Measurements from ENCODE around the gene DCAF10. TPM values are rescaled to one million over a fixed set of nuclear protein-coding genes. Genes with fewer than 3 reads are reported as not detected.
"Not testable (repeated sequence)": the region's sequence is repeated elsewhere in the genome, so short reads cannot be mapped to it uniquely, and the experiment has no call there.

Gene DCAF10
- total RNA-seq, 1 donor from 2014 or later: 22.3 TPM

- ATAC-seq: peak; percentile 96
- intact Hi-C loops (cut with DNase I): loop anchor here (2.0 to 10.0 kb wide), 4 partner anchors 16 to 610 kb away; partner anchors contain the start of genes ALDH1B1, DCAF10, FBXO10 and TOMM5
These were observed 15.7 kb upstream of the DCAF10 start, which contains the start of gene EXOSC3 for GRCh38 chr9:37784616-37785483. Gene EXOSC3, minus strand, starts transcription at chr9:37785064. Its CDS starts 20 bp downstream, at chr9:37785044.

GRCh38 chr9:37787059-37787458, 13.5 kb upstream of the DCAF10 start:
- intact Hi-C loops (cut with DNase I): loop anchor here (5.0 to 10.0 kb wide), 2 partner anchors 210 to 608 kb away; partner anchors contain the start of genes ALDH1B1 and FBXO10
- ATAC-seq: no peak
- peak; percentile 61 for DNase-seq (ENCODE audit: missing footprints)

More at GRCh38 chr9:37784616-37785483, 15.7 kb upstream of the DCAF10 start, which contains the start of gene EXOSC3:
- DNase-seq (ENCODE audit: missing footprints): peak; percentile 95

- ATAC-seq: no peak
- no peak for DNase-seq (ENCODE audit: missing footprints)
- intact Hi-C loops (cut with DNase I): loop anchor here (5.0 to 10.0 kb wide), 2 partner anchors 211 to 606 kb away; partner anchors contain the start of genes ALDH1B1 and FBXO10
These were observed 12.3 kb upstream of the DCAF10 start for GRCh38 chr9:37788332-37788731.

DNA sequence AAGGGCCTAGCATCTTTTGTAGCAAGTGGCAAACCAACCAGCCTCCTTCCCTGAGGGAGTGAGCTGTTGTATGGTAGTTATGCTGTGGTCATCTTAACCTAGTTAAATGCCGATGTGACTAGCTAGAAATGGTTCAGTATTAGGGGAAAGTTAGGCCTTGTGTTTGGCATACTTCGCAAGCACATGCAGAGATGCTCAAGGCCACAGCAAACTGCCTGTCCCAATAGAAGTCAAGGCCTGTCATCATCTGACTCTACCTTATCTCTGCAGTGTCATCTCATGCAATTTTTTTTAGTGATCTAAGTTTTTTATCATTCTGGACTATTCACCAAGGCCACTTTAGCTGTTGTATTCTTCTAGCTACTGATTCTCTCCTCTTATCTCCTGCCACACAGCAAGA, 10.5 kb upstream of the DCAF10 start:
- DNase-seq (ENCODE audit: missing footprints): no peak
- ATAC-seq: no peak

GRCh38 chr9:37792122-37792521, 8.5 kb upstream of the DCAF10 start:
- intact Hi-C loops (cut with DNase I): no loop called here
- no peak for ATAC-seq
- no peak for DNase-seq (ENCODE audit: missing footprints)

More for the DNA sequence above, 10.5 kb upstream of the DCAF10 start:
- intact Hi-C loops (cut with DNase I): no loop called here

DNA sequence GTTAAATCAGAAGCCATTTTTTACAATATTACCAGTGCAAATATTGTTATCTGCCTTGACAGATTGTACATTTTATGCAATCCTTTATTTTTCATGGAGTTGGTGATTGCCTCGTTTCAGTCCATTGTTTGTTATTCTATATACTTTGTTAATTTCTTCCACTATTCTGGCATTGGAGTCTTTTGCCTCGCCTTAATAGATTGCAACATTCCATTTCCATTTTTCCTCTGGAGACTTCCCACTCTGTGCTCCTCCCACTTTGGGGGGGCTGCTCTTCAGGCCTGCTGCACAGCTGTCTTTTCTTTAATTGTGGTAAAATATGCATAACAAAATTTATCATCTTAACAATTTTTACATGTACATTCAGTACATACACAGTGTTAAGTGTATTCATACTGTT, 4.4 kb upstream of the DCAF10 start:
- DNase-seq (ENCODE audit: missing footprints) (no peak), ATAC-seq (no peak)
- intact Hi-C loops (cut with DNase I): no loop called here

DNA sequence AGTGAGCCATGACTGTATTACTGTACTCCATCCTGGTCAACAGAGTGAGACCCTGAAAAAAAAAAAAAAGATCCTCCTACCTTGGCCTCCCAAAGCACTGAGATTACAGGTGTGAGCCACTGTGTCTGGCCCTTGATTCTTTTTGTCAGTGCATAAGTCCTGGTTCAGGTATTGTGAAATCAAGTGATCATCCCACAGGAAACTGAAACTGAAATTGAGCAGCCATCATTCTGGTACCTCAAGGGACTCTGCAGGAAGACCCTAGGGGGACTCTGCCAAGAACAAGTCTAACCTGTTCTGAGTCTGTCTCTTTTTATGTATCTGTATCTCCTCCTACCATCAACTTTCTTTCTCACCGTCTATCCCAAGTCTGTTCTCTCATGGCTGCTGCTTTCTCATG, 1.9 kb upstream of the DCAF10 start:
- DNase-seq (ENCODE audit: missing footprints): no peak
- intact Hi-C loops (cut with DNase I): no loop called here

GRCh38 chr9:37801287-37801850, 772 bp downstream of the DCAF10 start:
- ATAC-seq (peak; percentile 35), DNase-seq (ENCODE audit: missing footprints) (no peak)
- intact Hi-C loops (cut with DNase I): loop anchor here (2.0 to 10.0 kb wide), 3 partner anchors 17 to 283 kb away; partner anchors contain the start of genes EXOSC3 and SLC25A51

More for the DNA sequence above, 1.9 kb upstream of the DCAF10 start:
- no peak for ATAC-seq

DNA sequence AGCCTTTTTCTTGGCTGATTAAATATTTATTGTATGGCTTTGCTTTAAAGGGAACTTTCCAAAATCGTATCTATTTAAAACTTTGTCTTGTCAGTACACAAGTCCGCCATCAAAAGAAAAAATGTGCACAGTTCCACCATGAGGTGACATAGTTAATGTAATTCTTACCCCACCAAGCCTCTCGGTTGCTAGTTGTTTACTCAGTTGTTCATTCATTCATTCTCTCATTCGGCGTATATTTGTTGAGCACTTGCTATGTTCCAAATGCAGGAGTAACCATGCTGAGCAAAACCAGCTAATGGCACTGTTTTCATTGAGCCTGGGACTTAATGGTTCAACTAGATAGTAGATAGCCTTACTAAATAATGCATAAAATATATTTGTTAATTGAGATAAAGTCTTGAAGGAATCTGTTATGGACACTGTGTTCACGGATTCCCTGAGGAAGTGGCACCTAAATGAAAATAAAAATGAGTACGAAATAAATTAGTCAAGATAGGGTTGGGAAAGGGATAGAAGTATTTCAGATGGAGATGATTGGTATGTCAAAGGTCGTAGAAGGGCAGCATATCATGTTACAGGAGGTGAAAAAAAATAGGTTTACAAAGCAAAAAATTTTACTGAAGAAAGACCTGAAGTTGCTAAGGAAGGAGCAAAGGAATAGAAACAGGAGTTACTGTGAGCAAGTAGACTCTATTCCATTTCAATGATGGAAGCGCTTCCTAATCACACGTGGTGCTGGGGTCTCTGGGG, 1.5 kb downstream of the DCAF10 start:
- intact Hi-C loops (cut with DNase I): loop anchor here (2.0 to 10.0 kb wide), 3 partner anchors 17 to 283 kb away; partner anchors contain the start of genes EXOSC3 and SLC25A51
- ATAC-seq (no peak), DNase-seq (ENCODE audit: missing footprints) (no peak)

- no peak for DNase-seq (ENCODE audit: missing footprints)
- intact Hi-C loops (cut with DNase I): loop anchor here (10.0 kb wide), 2 partner anchors 99 to 279 kb away; partner anchors contain the start of gene SLC25A51
- no peak for ATAC-seq
These were observed 5.7 kb downstream of the DCAF10 start for GRCh38 chr9:37806271-37806670.

DNA sequence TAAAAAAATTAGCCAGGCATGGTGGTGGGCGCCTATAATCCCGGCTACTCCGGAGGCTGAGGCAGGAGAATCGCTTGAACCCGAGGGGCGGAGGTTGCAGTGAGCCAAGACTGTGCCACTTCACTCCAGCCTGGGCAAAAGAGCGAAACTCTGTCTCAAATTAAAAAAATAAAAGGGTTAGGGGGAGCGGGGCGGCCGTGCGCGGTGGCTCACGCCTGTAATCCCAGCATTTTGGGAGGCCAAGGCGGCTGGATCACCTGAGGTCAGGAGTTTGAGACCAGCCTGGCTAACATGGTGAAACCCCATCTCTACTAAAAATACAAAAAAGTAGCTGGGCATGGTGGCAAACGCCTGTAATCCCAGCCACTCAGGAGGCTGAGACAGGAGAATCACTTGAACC, 9.1 kb downstream of the DCAF10 start:
- DNase-seq (ENCODE audit: missing footprints): not testable (repeated sequence)
- intact Hi-C loops (cut with DNase I): loop anchor here (10.0 kb wide), 2 partner anchors 95 to 275 kb away; partner anchors contain the start of gene SLC25A51

GRCh38 chr9:37811906-37812476, 11.4 kb downstream of the DCAF10 start:
- intact Hi-C loops (cut with DNase I): no loop called here

More for the DNA sequence above, 9.1 kb downstream of the DCAF10 start:
- not testable (repeated sequence) for ATAC-seq

GRCh38 chr9:37812773-37813379, 12.3 kb downstream of the DCAF10 start:
- DNase-seq (ENCODE audit: missing footprints) (no peak), ATAC-seq (no peak)
- intact Hi-C loops (cut with DNase I): no loop called here

More at GRCh38 chr9:37811906-37812476, 11.4 kb downstream of the DCAF10 start:
- DNase-seq (ENCODE audit: missing footprints) (no peak), ATAC-seq (no peak)

DNA sequence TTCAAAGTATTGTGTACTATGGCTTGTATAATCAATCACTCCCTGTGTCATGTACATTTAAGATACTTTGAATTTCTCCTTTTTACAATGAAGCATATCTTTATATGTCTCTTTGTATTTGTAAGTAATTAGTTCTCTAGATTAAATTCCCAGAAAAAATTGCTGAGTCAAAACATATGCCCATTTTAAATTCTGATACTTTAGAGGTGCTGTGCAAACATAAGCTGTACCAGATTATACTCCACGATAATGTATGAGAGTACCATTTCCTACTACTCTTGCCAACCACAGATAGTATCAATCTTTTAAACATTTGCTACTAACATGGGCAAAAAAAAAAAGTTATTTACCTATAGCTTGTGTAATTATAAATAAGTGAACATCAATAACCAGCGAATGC, 18.3 kb downstream of the DCAF10 start:
- ATAC-seq: no peak
- intact Hi-C loops (cut with DNase I): no loop called here
- DNase-seq (ENCODE audit: missing footprints): no peak

DNA sequence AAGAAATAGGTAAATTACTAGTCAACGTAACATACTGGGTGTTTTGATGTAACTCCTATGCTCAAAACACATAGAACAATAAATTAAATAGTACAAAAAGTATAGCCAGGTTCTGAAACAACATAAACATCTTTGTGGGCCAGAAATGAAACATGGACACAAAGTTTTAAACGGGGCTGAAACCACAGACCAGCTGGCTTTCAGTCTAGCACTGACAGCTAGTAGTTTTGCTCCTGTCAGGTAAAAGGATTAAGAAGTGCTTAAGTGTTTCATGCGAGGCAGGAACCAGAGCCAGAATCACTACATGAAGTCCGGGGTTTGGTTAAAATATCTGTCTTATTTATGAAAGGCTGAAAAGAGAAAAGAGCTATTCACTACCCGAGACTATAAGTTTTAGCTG, 19.5 kb downstream of the DCAF10 start:
- DNase-seq (ENCODE audit: missing footprints): no peak
- no peak for ATAC-seq
- intact Hi-C loops (cut with DNase I): no loop called here

DNA sequence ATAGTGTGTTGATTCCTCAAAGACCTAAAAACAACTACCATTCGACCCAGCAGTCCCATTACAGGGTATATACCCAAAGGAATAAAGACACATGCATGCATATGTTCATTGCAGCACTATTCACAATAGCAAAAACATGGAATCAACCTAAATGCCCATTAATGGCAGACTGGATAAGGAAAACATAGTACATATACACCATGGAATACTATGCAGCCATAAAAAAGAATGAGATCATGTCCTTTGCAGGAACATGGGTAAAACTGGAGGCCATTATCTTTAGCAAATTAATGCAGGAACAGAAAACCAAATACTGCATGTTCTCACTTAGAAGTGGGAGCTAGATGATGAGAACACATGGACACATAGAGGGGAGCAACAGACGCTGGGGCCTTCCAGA, 24.6 kb downstream of the DCAF10 start:
- intact Hi-C loops (cut with DNase I): loop anchor here (5.0 kb wide), 1 partner anchor 52 kb away; no protein-coding TSS in a partner anchor
- not testable (repeated sequence) for DNase-seq (ENCODE audit: missing footprints); ATAC-seq

DNA sequence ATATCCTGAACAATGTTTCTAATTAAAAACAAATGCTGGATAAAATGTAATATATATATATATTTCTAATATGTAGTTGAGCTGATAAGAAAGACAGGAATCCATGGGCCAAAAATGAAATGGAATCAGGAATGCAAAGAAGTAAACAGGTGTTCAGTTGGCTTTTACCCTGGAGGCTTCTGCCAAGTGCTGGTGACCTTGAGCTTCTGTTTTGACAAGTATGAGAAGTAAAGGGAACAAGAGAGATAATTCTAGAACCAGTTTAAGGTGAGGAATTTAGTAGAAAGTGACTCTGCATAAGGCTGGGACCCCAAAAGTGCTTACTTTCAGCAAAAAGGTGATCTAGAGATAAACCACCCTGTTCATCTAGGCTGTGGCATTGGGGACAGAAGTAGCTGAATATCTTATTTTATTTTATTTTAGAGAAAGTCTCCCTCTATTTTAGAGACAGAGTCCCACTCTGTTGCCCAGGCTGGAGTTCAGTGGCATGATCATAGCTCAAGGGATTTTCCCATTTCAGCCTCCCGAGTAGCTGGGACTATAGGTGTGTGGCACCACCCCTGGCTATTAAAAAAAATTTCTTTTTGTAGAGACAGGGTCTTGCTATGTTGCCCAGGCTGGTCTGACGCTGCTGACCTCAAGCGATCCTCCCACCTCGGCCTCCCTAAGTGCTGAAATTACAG, 27.0 kb downstream of the DCAF10 start:
- no peak for ATAC-seq
- intact Hi-C loops (cut with DNase I): loop anchor here (5.0 kb wide), 1 partner anchor 50 kb away; no protein-coding TSS in a partner anchor
- DNase-seq (ENCODE audit: missing footprints): no peak
